GM12878 (cell line): Measurements from ENCODE around the gene USP54. TPM values are rescaled to one million over a fixed set of nuclear protein-coding genes. Genes with fewer than 3 reads are reported as not detected.
A peak's percentile ranks its signal among the peaks of the same experiment; 100 is the strongest.

Experiments used
- EED ChIP-seq: sonication (generic); IDR thresholded peaks from 2 replicates; pipeline ENCODE4 v1.6.1; 2016; ENCODE audit warnings: antibody characterized with exemption, low read depth
- FOXM1 ChIP-seq: IDR thresholded peaks from 2 replicates; pipeline ENCODE4 v1.6.1; 2012; ENCODE audit warnings: low read depth, mild to moderate bottlenecking, inconsistent platforms, low read length, moderate library complexity
- GATAD2B ChIP-seq: fragments of 450-650 bp; conservative IDR thresholded peaks from 2 replicates; pipeline ENCODE4 v1.6.1; 2017; ENCODE audit warnings: low read depth, mild to moderate bottlenecking, moderate library complexity
- KDM1A ChIP-seq: fragments of 200-600 bp; sonication (generic); IDR thresholded peaks from 2 replicates; pipeline ENCODE4 v1.6.1; 2016; ENCODE audit warnings: borderline replicate concordance
- MEF2A ChIP-seq: IDR thresholded peaks from 2 replicates; pipeline ENCODE4 v1.6.1; 2011; ENCODE audit warnings: low read depth, mild to moderate bottlenecking, low read length, moderate library complexity; ENCODE audit not compliant: insufficient read depth
- PML ChIP-seq: IDR thresholded peaks from 2 replicates; pipeline ENCODE4 v1.6.1; 2012; ENCODE audit warnings: low read length, inconsistent platforms
- POU2F2 ChIP-seq: IDR thresholded peaks from 3 replicates; pipeline ENCODE4 v1.6.1; 2011; ENCODE audit warnings: low read depth, mild to moderate bottlenecking, low read length, borderline replicate concordance
- RB1 ChIP-seq: fragments of 450-650 bp; formaldehyde crosslinking; IDR thresholded peaks from 2 replicates; pipeline ENCODE4 v1.6.1; 2017; ENCODE audit warnings: mild to moderate bottlenecking, borderline replicate concordance
- RELA ChIP-seq: fragments of 450-650 bp; IDR thresholded peaks from 2 replicates; pipeline ENCODE4 v1.8.0; 2014; ENCODE audit warnings: borderline replicate concordance; ENCODE audit not compliant: partially characterized antibody
- RFX5 ChIP-seq: IDR thresholded peaks from 2 replicates; pipeline ENCODE4 v1.6.1; 2011; ENCODE audit warnings: low read depth, low read length, improper control_type of control experiment
- STAT1 ChIP-seq: fragments of 450-650 bp; conservative IDR thresholded peaks from 2 replicates; pipeline ENCODE4 v1.6.1; 2014; ENCODE audit warnings: antibody characterized with exemption, mild to moderate bottlenecking
- TARDBP ChIP-seq: IDR thresholded peaks from 2 replicates; pipeline ENCODE4 v1.6.1; 2016; ENCODE audit warnings: borderline replicate concordance
- polyA plus RNA-seq, 11 experiments: library from polyadenylated mRNA; depleted of rRNA in 4 of 11; unstranded in 6 of 11; stranded (reverse) in 5 of 11; fragments of >200 nt; fragmentation: Nextera tagmentation in 4 of 11; fragmentation: Illumina TruSeq in 1 of 11; extraction: Ambion mirVana in 4 of 11; extraction: Trizol in 1 of 11; gene quantifications; 1 replicate in 1 of 11; 2 replicates in 10 of 11; pipeline versions ENCODE4 v1.2.1 to v1.2.3, GENCODE V29; 2011 to 2016; ENCODE audit warnings: inconsistent platforms in 2 of 11, missing spikeins in 2 of 11, low read depth in 1 of 11
- total RNA-seq, 4 experiments: library from RNA; depleted of rRNA in 3 of 4; stranded (reverse); fragments of >200 nt in 3 of 4; fragmentation: Illumina TruSeq in 1 of 4; extraction: Trizol in 1 of 4; gene quantifications; 2 replicates each; pipeline versions ENCODE4 v1.2.1 to v1.2.3, GENCODE V29; 2013 to 2021
- TF ChIP-seq, protein P1 (sequence below): fragments of 450-650 bp; formaldehyde crosslinking; IDR thresholded peaks from 2 replicates; pipeline ENCODE4 v1.5.0; 2022; ENCODE audit warnings: mild to moderate bottlenecking, missing genetic modification characterization
- TF ChIP-seq, protein P2 (sequence below), 3 experiments: IDR thresholded peaks in 2 of 3; conservative IDR thresholded peaks in 1 of 3; 2 replicates each; pipeline ENCODE4 v1.5.1; 2011; ENCODE audit warnings: low read depth in 3 of 3, low read length in 3 of 3, mild to moderate bottlenecking in 3 of 3, control low read depth in 2 of 3, moderate library complexity in 2 of 3, inconsistent platforms in 1 of 3, mixed read lengths in 1 of 3; ENCODE audit not compliant: control insufficient read depth in 2 of 3, insufficient read depth in 1 of 3; ENCODE audit errors: extremely low read depth in 1 of 3
- TF ChIP-seq, protein P3 (sequence below): fragments of 450-650 bp; IDR thresholded peaks from 2 replicates; pipeline ENCODE4 v1.6.1; 2018; ENCODE audit warnings: borderline replicate concordance, mild to moderate bottlenecking; ENCODE audit not compliant: partially characterized antibody
- TF ChIP-seq, protein P4 (sequence below): IDR thresholded peaks from 2 replicates; pipeline ENCODE4 v1.6.1; 2011; ENCODE audit warnings: low read depth, low read length, improper control_type of control experiment, borderline replicate concordance
- TF ChIP-seq, protein P5 (sequence below): fragments of 450-650 bp; conservative IDR thresholded peaks from 2 replicates; pipeline ENCODE4 v1.6.1; 2017; ENCODE audit warnings: mild to moderate bottlenecking, moderate library complexity

USP54 gene
- total and polyA plus RNA-seq, 10 of the 15 experiments (the other 5 are each of a cell fraction or from before 2014, with no cell fraction given) = 0.93 to 10.5 (median 5.5) TPM

DNA sequence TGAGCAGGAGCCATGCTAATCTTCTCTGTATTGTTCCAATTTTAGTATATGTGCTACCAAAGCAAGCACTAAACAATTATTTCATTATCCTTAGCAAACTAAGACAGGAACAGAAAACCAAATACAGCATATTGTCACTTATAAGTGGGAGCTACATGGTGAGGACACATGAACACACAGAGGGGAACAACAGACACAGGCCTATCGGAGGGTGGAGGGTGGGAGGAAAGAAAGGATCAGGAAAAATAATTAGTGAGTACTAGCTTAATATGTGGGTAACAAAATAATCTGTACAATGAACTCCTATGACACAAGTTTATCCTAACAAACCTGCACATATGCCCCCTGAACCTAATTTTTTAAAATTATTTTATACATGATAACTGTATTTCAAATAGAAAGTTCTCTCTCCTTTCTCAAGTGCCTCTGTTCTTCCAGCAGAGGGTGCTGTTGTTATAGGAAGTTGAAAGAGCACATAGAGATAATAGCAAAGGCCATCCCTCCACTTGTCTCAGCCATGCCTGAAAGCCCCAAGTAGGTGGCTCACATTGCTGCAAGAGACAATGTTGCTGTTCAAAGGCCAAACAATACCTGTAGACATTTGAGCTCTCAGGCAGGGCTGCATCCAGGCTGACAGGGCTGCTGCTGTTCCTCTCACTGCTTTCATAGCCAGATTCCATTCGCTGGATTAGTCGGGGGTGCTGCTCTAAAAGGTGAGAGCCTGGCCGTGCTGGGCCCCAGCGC, 61.9 kb downstream of the USP54 start (continued):
- TF ChIP-seq, protein P1, sequence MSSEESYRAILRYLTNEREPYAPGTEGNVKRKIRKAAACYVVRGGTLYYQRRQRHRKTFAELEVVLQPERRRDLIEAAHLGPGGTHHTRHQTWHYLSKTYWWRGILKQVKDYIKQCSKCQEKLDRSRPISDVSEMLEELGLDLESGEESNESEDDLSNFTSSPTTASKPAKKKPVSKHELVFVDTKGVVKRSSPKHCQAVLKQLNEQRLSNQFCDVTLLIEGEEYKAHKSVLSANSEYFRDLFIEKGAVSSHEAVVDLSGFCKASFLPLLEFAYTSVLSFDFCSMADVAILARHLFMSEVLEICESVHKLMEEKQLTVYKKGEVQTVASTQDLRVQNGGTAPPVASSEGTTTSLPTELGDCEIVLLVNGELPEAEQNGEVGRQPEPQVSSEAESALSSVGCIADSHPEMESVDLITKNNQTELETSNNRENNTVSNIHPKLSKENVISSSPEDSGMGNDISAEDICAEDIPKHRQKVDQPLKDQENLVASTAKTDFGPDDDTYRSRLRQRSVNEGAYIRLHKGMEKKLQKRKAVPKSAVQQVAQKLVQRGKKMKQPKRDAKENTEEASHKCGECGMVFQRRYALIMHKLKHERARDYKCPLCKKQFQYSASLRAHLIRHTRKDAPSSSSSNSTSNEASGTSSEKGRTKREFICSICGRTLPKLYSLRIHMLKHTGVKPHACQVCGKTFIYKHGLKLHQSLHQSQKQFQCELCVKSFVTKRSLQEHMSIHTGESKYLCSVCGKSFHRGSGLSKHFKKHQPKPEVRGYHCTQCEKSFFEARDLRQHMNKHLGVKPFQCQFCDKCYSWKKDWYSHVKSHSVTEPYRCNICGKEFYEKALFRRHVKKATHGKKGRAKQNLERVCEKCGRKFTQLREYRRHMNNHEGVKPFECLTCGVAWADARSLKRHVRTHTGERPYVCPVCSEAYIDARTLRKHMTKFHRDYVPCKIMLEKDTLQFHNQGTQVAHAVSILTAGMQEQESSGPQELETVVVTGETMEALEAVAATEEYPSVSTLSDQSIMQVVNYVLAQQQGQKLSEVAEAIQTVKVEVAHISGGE (CRISPR knock-in tag) = no peak
- TF ChIP-seq KDM1A (no peak), RELA (peak; percentile 15), STAT1 (no peak), MEF2A (0 out of 2 replicates have a peak, but pooled peaks have one; percentile 57), FOXM1 (0 out of 2 replicates have a peak, but pooled peaks have one; percentile 43), RB1 (0 out of 2 replicates have a peak, but pooled peaks have one; percentile 27), GATAD2B (no peak), POU2F2 (no peak), PML (no peak), RFX5 (no peak), EED (no peak), TARDBP (no peak)
- TF ChIP-seq, protein P2, sequence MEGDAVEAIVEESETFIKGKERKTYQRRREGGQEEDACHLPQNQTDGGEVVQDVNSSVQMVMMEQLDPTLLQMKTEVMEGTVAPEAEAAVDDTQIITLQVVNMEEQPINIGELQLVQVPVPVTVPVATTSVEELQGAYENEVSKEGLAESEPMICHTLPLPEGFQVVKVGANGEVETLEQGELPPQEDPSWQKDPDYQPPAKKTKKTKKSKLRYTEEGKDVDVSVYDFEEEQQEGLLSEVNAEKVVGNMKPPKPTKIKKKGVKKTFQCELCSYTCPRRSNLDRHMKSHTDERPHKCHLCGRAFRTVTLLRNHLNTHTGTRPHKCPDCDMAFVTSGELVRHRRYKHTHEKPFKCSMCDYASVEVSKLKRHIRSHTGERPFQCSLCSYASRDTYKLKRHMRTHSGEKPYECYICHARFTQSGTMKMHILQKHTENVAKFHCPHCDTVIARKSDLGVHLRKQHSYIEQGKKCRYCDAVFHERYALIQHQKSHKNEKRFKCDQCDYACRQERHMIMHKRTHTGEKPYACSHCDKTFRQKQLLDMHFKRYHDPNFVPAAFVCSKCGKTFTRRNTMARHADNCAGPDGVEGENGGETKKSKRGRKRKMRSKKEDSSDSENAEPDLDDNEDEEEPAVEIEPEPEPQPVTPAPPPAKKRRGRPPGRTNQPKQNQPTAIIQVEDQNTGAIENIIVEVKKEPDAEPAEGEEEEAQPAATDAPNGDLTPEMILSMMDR (IDR thresholded peaks at IDR 0.05 in 2 of 3, conservative IDR thresholded peaks at IDR 0.05 in 1 of 3; ENCODE audit: control insufficient read depth in 2 of 3, extremely low read depth in 1 of 3, insufficient read depth in 1 of 3, low read depth in 3 of 3, low read length in 3 of 3) = peak; percentile 72 to 83 (median 79)
- TF ChIP-seq, protein P3, sequence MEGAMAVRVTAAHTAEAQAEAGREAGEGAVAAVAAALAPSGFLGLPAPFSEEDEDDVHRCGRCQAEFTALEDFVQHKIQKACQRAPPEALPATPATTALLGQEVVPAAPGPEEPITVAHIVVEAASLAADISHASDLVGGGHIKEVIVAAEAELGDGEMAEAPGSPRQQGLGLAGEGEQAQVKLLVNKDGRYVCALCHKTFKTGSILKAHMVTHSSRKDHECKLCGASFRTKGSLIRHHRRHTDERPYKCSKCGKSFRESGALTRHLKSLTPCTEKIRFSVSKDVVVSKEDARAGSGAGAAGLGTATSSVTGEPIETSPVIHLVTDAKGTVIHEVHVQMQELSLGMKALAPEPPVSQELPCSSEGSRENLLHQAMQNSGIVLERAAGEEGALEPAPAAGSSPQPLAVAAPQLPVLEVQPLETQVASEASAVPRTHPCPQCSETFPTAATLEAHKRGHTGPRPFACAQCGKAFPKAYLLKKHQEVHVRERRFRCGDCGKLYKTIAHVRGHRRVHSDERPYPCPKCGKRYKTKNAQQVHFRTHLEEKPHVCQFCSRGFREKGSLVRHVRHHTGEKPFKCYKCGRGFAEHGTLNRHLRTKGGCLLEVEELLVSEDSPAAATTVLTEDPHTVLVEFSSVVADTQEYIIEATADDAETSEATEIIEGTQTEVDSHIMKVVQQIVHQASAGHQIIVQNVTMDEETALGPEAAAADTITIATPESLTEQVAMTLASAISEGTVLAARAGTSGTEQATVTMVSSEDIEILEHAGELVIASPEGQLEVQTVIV = no peak
- TF ChIP-seq, protein P4, sequence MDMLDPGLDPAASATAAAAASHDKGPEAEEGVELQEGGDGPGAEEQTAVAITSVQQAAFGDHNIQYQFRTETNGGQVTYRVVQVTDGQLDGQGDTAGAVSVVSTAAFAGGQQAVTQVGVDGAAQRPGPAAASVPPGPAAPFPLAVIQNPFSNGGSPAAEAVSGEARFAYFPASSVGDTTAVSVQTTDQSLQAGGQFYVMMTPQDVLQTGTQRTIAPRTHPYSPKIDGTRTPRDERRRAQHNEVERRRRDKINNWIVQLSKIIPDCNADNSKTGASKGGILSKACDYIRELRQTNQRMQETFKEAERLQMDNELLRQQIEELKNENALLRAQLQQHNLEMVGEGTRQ = no peak
- TF ChIP-seq, protein P5, sequence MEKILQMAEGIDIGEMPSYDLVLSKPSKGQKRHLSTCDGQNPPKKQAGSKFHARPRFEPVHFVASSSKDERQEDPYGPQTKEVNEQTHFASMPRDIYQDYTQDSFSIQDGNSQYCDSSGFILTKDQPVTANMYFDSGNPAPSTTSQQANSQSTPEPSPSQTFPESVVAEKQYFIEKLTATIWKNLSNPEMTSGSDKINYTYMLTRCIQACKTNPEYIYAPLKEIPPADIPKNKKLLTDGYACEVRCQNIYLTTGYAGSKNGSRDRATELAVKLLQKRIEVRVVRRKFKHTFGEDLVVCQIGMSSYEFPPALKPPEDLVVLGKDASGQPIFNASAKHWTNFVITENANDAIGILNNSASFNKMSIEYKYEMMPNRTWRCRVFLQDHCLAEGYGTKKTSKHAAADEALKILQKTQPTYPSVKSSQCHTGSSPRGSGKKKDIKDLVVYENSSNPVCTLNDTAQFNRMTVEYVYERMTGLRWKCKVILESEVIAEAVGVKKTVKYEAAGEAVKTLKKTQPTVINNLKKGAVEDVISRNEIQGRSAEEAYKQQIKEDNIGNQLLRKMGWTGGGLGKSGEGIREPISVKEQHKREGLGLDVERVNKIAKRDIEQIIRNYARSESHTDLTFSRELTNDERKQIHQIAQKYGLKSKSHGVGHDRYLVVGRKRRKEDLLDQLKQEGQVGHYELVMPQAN = no peak
